Measurements from ENCODE around the gene RNF123.

The RNF123 gene

GRCh38 chr3:49701388-49702077 lies 12.2 kb downstream of the RNF123 start:
- H3K4me1 ChIP-seq: peaks cover 0 to 27% (median 23%) of the 10 kb centered on the region in 10 experiments; a peak in 16 of 20 replicates
- TF ChIP-seq Cebpa-rat (IDR thresholded peaks at IDR 0.05): no peak
- H3K4me2 ChIP-seq: no peak overlapping the region
- H3K36me3 ChIP-seq: peaks cover 50 to 99% (median 87%) of the 10 kb centered on the region in 11 experiments
- no peak overlapping the region for H3K4me3 ChIP-seq
- peaks cover 0 to 93% (median 8%) of the 10 kb centered on the region in 11 experiments; a peak in 8 of 22 replicates for H4K20me1 ChIP-seq
- H3K27ac ChIP-seq: peak overlapping the region in 2 of 11 experiments; percentile 17 to 78; a peak in 1 of 22 replicates
- H3K27me3 ChIP-seq: no peaks in the 10 kb centered on the region
- no peaks in the 10 kb centered on the region for H3K9me3 ChIP-seq (replicated peaks in 1 of 11)
- peak overlapping the region in 2 of 11 experiments; percentile 3 to 44; a peak in 1 of 22 replicates for H3K9ac ChIP-seq

DNA sequence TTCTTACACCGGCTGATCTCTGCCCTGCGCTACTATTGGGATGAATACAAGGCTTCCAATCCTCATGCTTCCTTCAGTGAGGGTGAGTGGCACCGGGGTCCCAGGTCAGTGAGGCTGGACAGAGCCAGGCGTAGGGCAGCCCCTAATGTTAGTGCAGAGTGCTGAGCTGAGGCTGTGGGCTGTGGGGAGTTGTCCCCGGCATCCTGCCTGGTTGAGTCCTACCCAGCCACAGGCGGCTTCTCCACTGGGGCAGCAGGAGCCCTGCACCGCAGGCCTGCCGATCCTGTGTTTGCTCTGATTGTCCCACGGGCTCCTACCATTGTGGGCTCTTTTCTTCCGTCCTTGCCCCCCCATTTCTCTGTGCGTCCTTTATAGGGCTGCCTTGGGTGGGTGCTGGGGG lies 13.3 kb downstream of the RNF123 start:
- Histone ChIP-seq H3K9ac (no peak overlapping the region), H3K27me3 (no peaks in the 10 kb centered on the region), H3K4me3 (no peak overlapping the region), H3K36me3 (peaks cover 48 to 92% (median 83%) of the 10 kb centered on the region in 11 experiments), H3K9me3 (replicated peaks in 1 of 11) (no peaks in the 10 kb centered on the region), H4K20me1 (peaks cover 0 to 87% (median 8%) of the 10 kb centered on the region in 11 experiments; a peak in 8 of 22 replicates), H3K4me1 (peaks cover 5 to 33% (median 30%) of the 10 kb centered on the region in 10 experiments), H3K4me2 (no peak overlapping the region), H3K27ac (no peak overlapping the region)
- TF ChIP-seq Cebpa-rat (IDR thresholded peaks at IDR 0.05): no peak

- Histone ChIP-seq H3K4me1 (peaks cover 7 to 33% (median 29%) of the 10 kb centered on the region in 10 experiments), H4K20me1 (peaks cover 0 to 78% (median 8%) of the 10 kb centered on the region in 11 experiments; a peak in 8 of 22 replicates), H3K27ac (peak overlapping the region in 1 of 11 experiments; percentile 17; a peak in 3 of 22 replicates), H3K4me2 (no peak overlapping the region; a peak in 1 of 22 replicates), H3K36me3 (peaks cover 43 to 89% (median 77%) of the 10 kb centered on the region in 11 experiments), H3K4me3 (no peak overlapping the region), H3K9me3 (replicated peaks in 1 of 11) (no peaks in the 10 kb centered on the region), H3K27me3 (no peaks in the 10 kb centered on the region), H3K9ac (peak overlapping the region in 2 of 11 experiments; percentile 23 to 39; a peak in 1 of 22 replicates)
- no peak for TF ChIP-seq Cebpa-rat (IDR thresholded peaks at IDR 0.05)
Measured at GRCh38 chr3:49703443-49703927, 14.1 kb downstream of the RNF123 start.

- H3K27me3 ChIP-seq: no peaks in the 10 kb centered on the region
- H3K9me3 ChIP-seq (replicated peaks in 1 of 11): no peaks in the 10 kb centered on the region
- peak overlapping the region in 1 of 11 experiments; percentile 39; a peak in 1 of 22 replicates for H3K9ac ChIP-seq
- H3K27ac ChIP-seq: peak overlapping the region in 1 of 11 experiments; percentile 17; a peak in 3 of 22 replicates
- H3K36me3 ChIP-seq: peaks cover 43 to 86% (median 72%) of the 10 kb centered on the region in 11 experiments
- no peak overlapping the region for H3K4me3 ChIP-seq
- peaks cover 0 to 74% (median 7%) of the 10 kb centered on the region in 11 experiments; a peak in 8 of 22 replicates for H4K20me1 ChIP-seq
- H3K4me2 ChIP-seq: no peak overlapping the region; a peak in 1 of 22 replicates
- no peak for TF ChIP-seq Cebpa-rat (IDR thresholded peaks at IDR 0.05)
- H3K4me1 ChIP-seq: peaks cover 7 to 29% (median 25%) of the 10 kb centered on the region in 10 experiments
Measured at GRCh38 chr3:49703956-49704355, 14.6 kb downstream of the RNF123 start.

DNA sequence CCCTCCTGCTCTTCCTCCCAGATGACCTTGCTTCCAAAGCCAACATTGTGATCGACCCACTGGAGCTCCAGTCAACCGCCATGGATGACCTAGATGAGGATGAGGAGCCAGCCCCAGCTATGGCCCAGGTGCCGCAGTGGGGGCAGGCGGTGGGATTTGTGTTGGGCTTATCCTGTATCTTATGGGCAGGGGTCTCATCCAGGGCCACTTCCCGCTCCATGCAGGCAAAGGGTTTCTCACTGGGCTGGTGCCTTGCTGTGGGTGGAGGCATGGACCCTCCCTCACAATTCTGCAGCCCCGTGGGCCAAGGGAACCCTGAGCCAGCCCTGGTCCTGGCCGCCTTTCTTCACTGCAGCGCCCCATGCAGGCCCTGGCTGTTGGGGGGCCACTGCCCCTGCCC lies 15.3 kb downstream of the RNF123 start:
- Histone ChIP-seq H3K9ac (no peak overlapping the region), H3K9me3 (replicated peaks in 1 of 11) (no peaks in the 10 kb centered on the region), H3K4me1 (peaks cover 7 to 22% (median 18%) of the 10 kb centered on the region in 10 experiments), H3K4me3 (no peak overlapping the region), H3K27me3 (no peaks in the 10 kb centered on the region), H3K36me3 (peaks cover 45 to 79% (median 68%) of the 10 kb centered on the region in 11 experiments), H3K4me2 (no peak overlapping the region), H3K27ac (no peak overlapping the region), H4K20me1 (peaks cover 0 to 67% (median under 1%) of the 10 kb centered on the region in 11 experiments; a peak in 8 of 22 replicates)
- no peak for TF ChIP-seq Cebpa-rat (IDR thresholded peaks at IDR 0.05)

DNA sequence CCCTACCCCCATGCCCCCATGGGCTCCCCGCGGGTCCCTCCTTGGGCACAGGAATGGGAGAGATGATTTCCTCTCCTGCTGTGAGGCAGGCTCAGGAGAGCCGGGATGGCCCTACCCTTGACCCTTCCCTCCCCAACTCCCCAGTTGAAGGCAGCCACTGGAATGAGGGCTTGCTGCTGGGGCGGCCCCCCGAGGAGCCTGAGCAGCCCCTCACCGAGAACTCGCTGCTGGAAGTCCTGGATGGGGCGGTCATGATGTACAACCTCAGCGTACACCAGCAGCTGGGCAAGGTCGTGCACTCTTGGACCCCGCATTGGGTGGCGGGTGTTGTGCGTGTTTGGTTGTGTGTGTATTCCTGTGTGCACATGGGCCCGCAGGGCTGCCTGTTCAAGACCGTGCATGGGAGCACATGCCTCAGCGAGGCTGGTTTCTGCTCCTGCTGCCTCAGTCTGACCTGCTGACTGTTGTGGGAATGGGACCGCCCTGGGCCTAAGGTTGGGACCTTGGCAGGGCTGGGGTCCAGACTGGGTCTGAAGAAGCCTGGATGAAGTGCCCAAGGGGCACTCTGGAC lies 16.1 kb downstream of the RNF123 start:
- H4K20me1 ChIP-seq: peaks cover 0 to 59% (median 0%) of the 10 kb centered on the region in 11 experiments; a peak in 8 of 22 replicates
- no peaks in the 10 kb centered on the region for H3K27me3 ChIP-seq
- no peaks in the 10 kb centered on the region for H3K9me3 ChIP-seq (replicated peaks in 1 of 11)
- no peak for TF ChIP-seq Cebpa-rat (IDR thresholded peaks at IDR 0.05)
- H3K36me3 ChIP-seq: peaks cover 45 to 75% (median 61%) of the 10 kb centered on the region in 11 experiments
- H3K9ac ChIP-seq: no peak overlapping the region
- no peak overlapping the region for H3K4me2 ChIP-seq
- no peak overlapping the region for H3K27ac ChIP-seq
- H3K4me1 ChIP-seq: peaks cover 7 to 15% (median 13%) of the 10 kb centered on the region in 10 experiments
- H3K4me3 ChIP-seq: no peak overlapping the region

DNA sequence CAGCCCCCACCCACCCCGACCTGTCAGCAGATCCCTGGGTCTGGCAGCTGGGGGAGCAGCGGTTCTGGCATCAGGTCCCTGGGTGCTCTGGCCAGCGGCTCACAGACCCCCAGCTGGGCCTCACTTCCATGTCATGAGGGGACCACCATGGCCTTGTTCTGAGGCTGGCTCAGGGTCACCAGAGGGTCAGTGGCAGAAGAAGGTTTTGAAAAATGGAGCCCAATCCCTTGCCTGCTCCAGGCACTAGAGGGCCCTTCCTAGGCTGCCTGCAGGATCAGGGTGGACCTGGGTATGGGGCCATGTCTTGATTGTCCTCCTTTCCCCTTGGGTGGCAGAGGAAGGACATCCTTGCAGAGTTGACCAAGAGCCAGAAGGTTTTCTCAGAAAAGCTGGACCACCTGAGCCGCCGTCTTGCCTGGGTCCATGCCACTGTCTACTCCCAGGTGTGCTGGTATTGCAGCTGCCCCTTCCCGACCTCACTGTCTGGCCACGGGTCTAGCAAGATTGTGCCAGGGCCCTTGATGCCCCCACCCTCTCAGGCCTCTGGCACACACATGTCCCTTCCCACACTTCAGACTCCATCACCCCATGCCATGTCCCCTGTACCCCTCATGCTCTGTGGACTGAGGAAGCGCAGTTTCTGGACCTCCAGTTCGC lies 17.2 kb downstream of the RNF123 start:
- Histone ChIP-seq H3K27ac (no peak overlapping the region), H3K9me3 (replicated peaks in 1 of 11) (no peaks in the 10 kb centered on the region), H3K27me3 (no peaks in the 10 kb centered on the region), H3K4me3 (no peak overlapping the region), H3K4me2 (no peak overlapping the region), H3K36me3 (peaks cover 36 to 73% (median 51%) of the 10 kb centered on the region in 11 experiments), H4K20me1 (peaks cover 0 to 48% (median 0%) of the 10 kb centered on the region in 11 experiments; a peak in 7 of 22 replicates), H3K9ac (no peak overlapping the region), H3K4me1 (peaks cover 7 to 26% (median 22%) of the 10 kb centered on the region in 10 experiments)
- no peak for TF ChIP-seq Cebpa-rat (IDR thresholded peaks at IDR 0.05)

- Histone ChIP-seq H3K9ac (peak overlapping the region in 6 of 11 experiments; percentile 17 to 53 (median 38); a peak in 8 of 22 replicates), H3K4me2 (peak overlapping the region in 10 of 11 experiments; percentile 15 to 75 (median 50); a peak in 18 of 22 replicates), H4K20me1 (peaks cover 0 to 42% (median 0%) of the 10 kb centered on the region in 11 experiments; a peak in 7 of 22 replicates), H3K27me3 (no peaks in the 10 kb centered on the region), H3K4me3 (no peak overlapping the region), H3K27ac (peak overlapping the region in 1 of 11 experiments; percentile 32; a peak in 1 of 22 replicates), H3K9me3 (replicated peaks in 1 of 11) (no peaks in the 10 kb centered on the region), H3K4me1 (peaks cover 11 to 32% (median 27%) of the 10 kb centered on the region in 10 experiments), H3K36me3 (peaks cover 31 to 68% (median 46%) of the 10 kb centered on the region in 11 experiments)
- TF ChIP-seq Cebpa-rat (IDR thresholded peaks at IDR 0.05): no peak
Measured at GRCh38 chr3:49707113-49707480, 17.7 kb downstream of the RNF123 start.

All from BLaER1 treated with 17β-estradiol and CSF1 and Interleukin-3, amounts not matched to agents 10 nM and 100 nM (cell line).